ENCODE measurements around the gene KLF13.

The KLF13 gene

DNA sequence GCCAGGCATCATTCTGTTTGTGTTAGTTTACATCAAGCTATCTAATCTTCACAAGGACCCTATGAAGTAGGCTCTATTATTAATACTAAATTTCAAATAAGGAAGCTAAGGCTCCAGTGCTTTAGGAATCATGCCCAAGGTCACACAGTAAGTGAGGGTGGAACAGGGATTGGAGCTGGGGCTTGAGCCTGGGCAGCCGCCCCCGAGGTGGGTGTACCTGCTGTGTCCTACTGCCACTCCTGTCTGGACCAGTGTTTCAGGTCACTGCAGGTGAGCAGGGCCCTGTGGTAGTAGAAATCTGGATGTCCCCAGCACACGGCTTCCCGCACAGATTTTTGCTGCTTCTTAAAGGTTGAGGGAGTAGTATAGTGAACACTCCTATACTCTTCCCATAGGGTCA is 6.5 kb downstream of the KLF13 start:
- no peak overlapping the region for H3K4me3 ChIP-seq (ENCODE audit: low read depth, low read length)

GRCh38 chr15:31333820-31334219 is 7.2 kb downstream of the KLF13 start:
- H3K4me3 ChIP-seq (ENCODE audit: low read depth, low read length), result no peak overlapping the region
- TF ChIP-seq CTCF (IDR thresholded peaks at IDR 0.05; ENCODE audit: borderline replicate concordance, insufficient read depth, low read depth, low read length), result no peak

More for the DNA sequence above, 6.5 kb downstream of the KLF13 start:
- TF ChIP-seq CTCF (IDR thresholded peaks at IDR 0.05; ENCODE audit: borderline replicate concordance, insufficient read depth, low read depth, low read length), result no peak

- no peak overlapping the region for H3K4me3 ChIP-seq (ENCODE audit: low read depth, low read length)
- no peak for TF ChIP-seq CTCF (IDR thresholded peaks at IDR 0.05; ENCODE audit: borderline replicate concordance, insufficient read depth, low read depth, low read length)
These were observed 9.5 kb downstream of the KLF13 start for GRCh38 chr15:31335989-31336592.

GRCh38 chr15:31336593-31337295 is 10.1 kb downstream of the KLF13 start:
- H3K4me3 ChIP-seq (ENCODE audit: low read depth, low read length), result no peak overlapping the region
- TF ChIP-seq CTCF (IDR thresholded peaks at IDR 0.05; ENCODE audit: borderline replicate concordance, insufficient read depth, low read depth, low read length), result no peak

- no peak overlapping the region for H3K4me3 ChIP-seq (ENCODE audit: low read depth, low read length)
- TF ChIP-seq CTCF (IDR thresholded peaks at IDR 0.05; ENCODE audit: borderline replicate concordance, insufficient read depth, low read depth, low read length), result no peak
These were observed 10.9 kb downstream of the KLF13 start for GRCh38 chr15:31337352-31338031.

GRCh38 chr15:31338318-31338878 is 11.8 kb downstream of the KLF13 start:
- no peak overlapping the region for H3K4me3 ChIP-seq (ENCODE audit: low read depth, low read length)
- no peak for TF ChIP-seq CTCF (IDR thresholded peaks at IDR 0.05; ENCODE audit: borderline replicate concordance, insufficient read depth, low read depth, low read length)
